Suprapubic skin (tissue), 4 donors: ENCODE results near the gene TCF7L2.

ENCODE experiments used
- CTCF ChIP-seq, 2 donors: fragments of 200-600 bp in 1 of 2; fragments of 450-650 bp in 1 of 2; sonication (generic) in 1 of 2; IDR thresholded peaks; one replicate each; pipeline ENCODE4 v1.5.1; 2016 to 2019; ENCODE audit warnings: antibody characterized with exemption in 2 of 2, mild to moderate bottlenecking in 1 of 2, moderate library complexity in 1 of 2
- POLR2A ChIP-seq, 2 donors: fragments of 450-650 bp; IDR thresholded peaks; one replicate each; pipeline ENCODE4 v1.6.1; 2017; ENCODE audit warnings: antibody characterized with exemption in 2 of 2, mild to moderate bottlenecking in 2 of 2, moderate library complexity in 2 of 2
- POLR2AphosphoS5 ChIP-seq, 3 donors: sonication (generic); formaldehyde crosslinking; IDR thresholded peaks; one replicate each; pipeline ENCODE4 v1.6.1; 2017; ENCODE audit warnings: antibody characterized with exemption in 3 of 3

GRCh38 chr10:112907893-112908292, 42.2 kb upstream of the TCF7L2 start:
- TF ChIP-seq CTCF (IDR thresholded peaks at IDR 0.05), result no peak
- no peak for TF ChIP-seq POLR2A (IDR thresholded peaks at IDR 0.05)
- no peak for TF ChIP-seq POLR2AphosphoS5 (IDR thresholded peaks at IDR 0.05)
